NCI-H82 treated with DMSO at 0.1 percent for 48 hours (cell line): ENCODE results near the gene TGFB2.

Source experiments
- DNase-seq: peaks from one replicate; lab custom pipeline; 2025; ENCODE audit not compliant: unreplicated experiment; lab: John Stamatoyannopoulos, UW

The TGFB2 gene

GRCh38 chr1:218421531-218421930 is 76.4 kb downstream of the TGFB2 start:
- no peak for DNase-seq

GRCh38 chr1:218424502-218424901 is 79.4 kb downstream of the TGFB2 start:
- no peak for DNase-seq

- DNase-seq, result no peak
Measured at GRCh38 chr1:218425647-218426342, 80.7 kb downstream of the TGFB2 start.

- no peak for DNase-seq
Measured at GRCh38 chr1:218426343-218426657, 81.2 kb downstream of the TGFB2 start.

GRCh38 chr1:218429301-218429700 is 84.2 kb downstream of the TGFB2 start:
- DNase-seq, result no peak

GRCh38 chr1:218430346-218430745 is 85.2 kb downstream of the TGFB2 start:
- DNase-seq, result no peak

- no peak for DNase-seq
Measured at GRCh38 chr1:218430822-218431221, 85.7 kb downstream of the TGFB2 start.

GRCh38 chr1:218431476-218431875 is 86.3 kb downstream of the TGFB2 start:
- DNase-seq, result no peak

- no peak for DNase-seq
Measured at GRCh38 chr1:218433744-218434143, 88.6 kb downstream of the TGFB2 start.

- DNase-seq, result no peak
Measured at GRCh38 chr1:218435528-218435927, 90.4 kb downstream of the TGFB2 start.

GRCh38 chr1:218436346-218436745 is 91.2 kb downstream of the TGFB2 start:
- DNase-seq, result no peak

- DNase-seq, result no peak
Measured at GRCh38 chr1:218436997-218437396, 91.9 kb downstream of the TGFB2 start.

GRCh38 chr1:218439541-218440295 is 94.6 kb downstream of the TGFB2 start:
- no peak for DNase-seq

GRCh38 chr1:218443255-218443654 is 98.1 kb downstream of the TGFB2 start:
- DNase-seq, result no peak

GRCh38 chr1:218444173-218444572 is 99.0 kb downstream of the TGFB2 start:
- DNase-seq, result no peak

- no peak for DNase-seq
Measured at GRCh38 chr1:218444588-218444987, 99.5 kb downstream of the TGFB2 start.

GRCh38 chr1:218447010-218447689 is 102.0 kb downstream of the TGFB2 start:
- DNase-seq, result no peak

- DNase-seq, result no peak
Measured at GRCh38 chr1:218451415-218451814, 106.3 kb downstream of the TGFB2 start.

GRCh38 chr1:218454700-218455282 is 109.7 kb downstream of the TGFB2 start:
- DNase-seq, result no peak

- no peak for DNase-seq
Measured at GRCh38 chr1:218456444-218456843, 111.3 kb downstream of the TGFB2 start.

GRCh38 chr1:218459450-218459849 is 114.3 kb downstream of the TGFB2 start:
- no peak for DNase-seq
